ENCODE measurements around the gene BAZ1B.
A peak's percentile ranks its signal among the peaks of the same experiment; 100 is the strongest.

The BAZ1B gene

GRCh38 chr7:73521636-73522104 lies 423 bp downstream of the BAZ1B start:
- H3K4me3 ChIP-seq (ENCODE audit: low read depth, low read length) = peak overlapping the region; percentile 80
- TF ChIP-seq CTCF (IDR thresholded peaks at IDR 0.05; ENCODE audit: low read depth, low read length) = no peak

GRCh38 chr7:73520673-73521635 lies 1.1 kb downstream of the BAZ1B start:
- no peak for TF ChIP-seq CTCF (IDR thresholded peaks at IDR 0.05; ENCODE audit: low read depth, low read length)
- peak overlapping the region; percentile 80 for H3K4me3 ChIP-seq (ENCODE audit: low read depth, low read length)

GRCh38 chr7:73519867-73520672 lies 2.0 kb downstream of the BAZ1B start:
- TF ChIP-seq CTCF (IDR thresholded peaks at IDR 0.05; ENCODE audit: low read depth, low read length) = no peak
- peak overlapping the region; percentile 80 for H3K4me3 ChIP-seq (ENCODE audit: low read depth, low read length)

- no peak overlapping the region for H3K4me3 ChIP-seq (ENCODE audit: low read depth, low read length)
- no peak for TF ChIP-seq CTCF (IDR thresholded peaks at IDR 0.05; ENCODE audit: low read depth, low read length)
Observed at GRCh38 chr7:73518470-73518869, 3.6 kb downstream of the BAZ1B start.

GRCh38 chr7:73517241-73517995 lies 4.7 kb downstream of the BAZ1B start:
- H3K4me3 ChIP-seq (ENCODE audit: low read depth, low read length) = no peak overlapping the region
- TF ChIP-seq CTCF (IDR thresholded peaks at IDR 0.05; ENCODE audit: low read depth, low read length) = no peak

- no peak for TF ChIP-seq CTCF (IDR thresholded peaks at IDR 0.05; ENCODE audit: low read depth, low read length)
Observed at GRCh38 chr7:73515178-73515577, 6.9 kb downstream of the BAZ1B start.

More at GRCh38 chr7:73515178-73515577, 6.9 kb downstream of the BAZ1B start:
- no peak overlapping the region for H3K4me3 ChIP-seq (ENCODE audit: low read depth, low read length)
